ENCODE measurements around the gene GIT1. TPM values are rescaled to one million over a fixed set of nuclear protein-coding genes. Genes with fewer than 3 reads are reported as not detected.

Gene GIT1
- total and polyA plus RNA-seq, 9 of the 15 experiments (the other 6 are each of a cell fraction or from before 2014, with no cell fraction given), result 0.35 to 35.3 (median 17.1) TPM

DNA sequence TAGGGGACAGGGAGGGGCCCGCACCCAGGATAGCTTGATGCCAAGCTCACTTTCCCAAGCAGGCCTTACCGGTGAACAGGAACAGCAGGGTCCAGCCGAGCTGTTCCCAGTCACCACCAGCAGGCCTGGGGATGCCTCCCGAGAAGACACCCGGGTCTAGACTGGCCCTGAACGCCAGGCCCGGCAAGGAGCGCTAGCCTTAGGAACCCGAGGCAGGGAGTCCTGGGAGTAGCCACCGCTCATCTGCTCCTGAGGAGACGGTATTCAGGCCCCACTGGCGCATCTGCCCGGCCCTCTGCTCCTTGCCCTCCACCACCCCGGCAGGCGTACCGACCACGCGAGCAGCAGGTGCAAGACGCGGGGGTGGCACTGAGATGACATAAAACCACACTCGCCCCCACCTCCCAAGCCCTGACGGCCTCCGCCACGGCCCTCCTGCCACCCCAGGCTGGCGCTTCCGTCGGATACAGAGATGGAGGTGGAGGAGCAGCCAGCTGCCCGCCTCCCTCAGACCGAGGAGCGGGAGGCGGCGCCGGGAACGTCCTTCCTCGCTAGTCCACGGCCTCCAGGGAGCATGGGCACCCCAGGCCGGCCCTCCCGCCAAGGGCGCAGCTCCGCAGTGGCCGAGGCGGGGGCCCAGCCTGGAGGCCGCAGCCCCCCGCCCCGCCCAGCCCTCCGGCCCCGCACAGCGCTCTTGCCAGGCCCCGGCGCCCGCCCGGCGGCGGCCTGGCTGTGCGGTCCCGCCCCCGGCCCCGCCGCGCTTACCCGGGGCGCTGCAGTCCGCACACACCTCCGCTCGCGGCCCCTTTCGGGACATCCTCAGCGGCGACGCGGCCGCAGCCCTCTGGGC lies 661 bp downstream of the GIT1 start:
- H3K27ac ChIP-seq (ENCODE audit: extremely low read depth, low read depth, low read length), result no peak overlapping the region
- H3K9ac ChIP-seq (ENCODE audit: insufficient read depth in 1 of 2, low read depth in 2 of 2, low read length in 2 of 2), result peak overlapping the region; percentile 45 to 92
- ATAC-seq, result no peak
- in situ Hi-C loops (cut with MboI), result no loop called here
- DNase-seq (ENCODE audit: extremely low read depth in 1 of 4, low spot score in 3 of 4), result peak; percentile 32 to 78 (median 61)
- no peaks in the 10 kb centered on the region; the same call in 1 of the 2 replicates for H4K20me1 ChIP-seq (replicated peaks; ENCODE audit: control insufficient read depth, insufficient read depth, low read length)
- POLR2A ChIA-PET, result interaction anchor here (0.9 to 3.8 kb wide), 3 partner anchors 12 to 51 kb away, joined by 4 to 25 read pairs (median 5); no protein-coding TSS in a partner anchor
- H3K79me2 ChIP-seq (ENCODE audit: control insufficient read depth, insufficient read depth, low read length), result peaks cover 24% of the 10 kb centered on the region
- H3K4me2 ChIP-seq (ENCODE audit: insufficient read depth, low read length), result peak overlapping the region; percentile 86
- intact Hi-C loops (cut with micrococcal nuclease), result no loop called here
- no peaks in the 10 kb centered on the region for H3K36me3 ChIP-seq (ENCODE audit: control insufficient read depth, insufficient read depth, low read length)
- H3K4me3 ChIP-seq, result peak overlapping the region; percentile 56
- CTCF ChIA-PET (ENCODE audit: low intra/inter-chr PET ratio), result no interaction called here
- WGBS (ENCODE audit: insufficient coverage, low coverage, missing lambda C conversion rate), result 3% methylated on average over 45 of the region's 72 CpGs
- H3K4me1 ChIP-seq (replicated peaks in 1 of 2; ENCODE audit: control insufficient read depth in 2 of 2, insufficient read depth in 2 of 2, low read length in 2 of 2), result peaks cover 40 to 73% of the 10 kb centered on the region in 2 experiments
- no peaks in the 10 kb centered on the region for H3K9me3 ChIP-seq (replicated peaks; ENCODE audit: control insufficient read depth, insufficient read depth, low read depth, low read length)
- no peak for FAIRE-seq
- no TSS peak for BruUV-seq (replicated peaks)
- H3K27me3 ChIP-seq (ENCODE audit: control insufficient read depth in 2 of 2, insufficient read depth in 2 of 2, low read length in 2 of 2), result no peaks in the 10 kb centered on the region
- H3K9me1 ChIP-seq (ENCODE audit: control insufficient read depth, insufficient read depth, low read length), result peaks cover 2% of the 10 kb centered on the region
- H2AFZ ChIP-seq (ENCODE audit: low read depth, low read length), result peak overlapping the region; percentile 32; the same call in 1 of the 2 replicates
- TF ChIP-seq, protein P1, sequence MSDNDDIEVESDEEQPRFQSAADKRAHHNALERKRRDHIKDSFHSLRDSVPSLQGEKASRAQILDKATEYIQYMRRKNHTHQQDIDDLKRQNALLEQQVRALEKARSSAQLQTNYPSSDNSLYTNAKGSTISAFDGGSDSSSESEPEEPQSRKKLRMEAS (CRISPR knock-in tag; IDR thresholded peaks at IDR 0.05), result peak; percentile 15; the same call in 1 of the 2 replicates
- TF ChIP-seq SIN3A (IDR thresholded peaks at IDR 0.05; ENCODE audit: borderline replicate concordance in 2 of 2, control insufficient read depth in 1 of 2, low read depth in 2 of 2, low read length in 2 of 2) (peak in 1 of 2 experiments; percentile 7; a peak in 1 of 4 replicates), NRF1 (conservative IDR thresholded peaks at IDR 0.05 in 1 of 2, IDR thresholded peaks at IDR 0.05 in 1 of 2) (peak; percentile 73 to 75), RB1 (IDR thresholded peaks at IDR 0.05; ENCODE audit: low read depth) (0 out of 2 replicates have a peak, but pooled peaks have one; percentile 27)
- TF ChIP-seq, protein P2, sequence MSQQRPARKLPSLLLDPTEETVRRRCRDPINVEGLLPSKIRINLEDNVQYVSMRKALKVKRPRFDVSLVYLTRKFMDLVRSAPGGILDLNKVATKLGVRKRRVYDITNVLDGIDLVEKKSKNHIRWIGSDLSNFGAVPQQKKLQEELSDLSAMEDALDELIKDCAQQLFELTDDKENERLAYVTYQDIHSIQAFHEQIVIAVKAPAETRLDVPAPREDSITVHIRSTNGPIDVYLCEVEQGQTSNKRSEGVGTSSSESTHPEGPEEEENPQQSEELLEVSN (IDR thresholded peaks at IDR 0.05; ENCODE audit: borderline replicate concordance in 1 of 2, extremely low read depth in 1 of 2, insufficient read depth in 1 of 2, insufficient read length in 1 of 2, low read depth in 1 of 2, low read length in 1 of 2, poor library complexity in 1 of 2, severe bottlenecking in 1 of 2), result peak in 1 of 2 experiments; percentile 22
- TF ChIP-seq, protein P3, sequence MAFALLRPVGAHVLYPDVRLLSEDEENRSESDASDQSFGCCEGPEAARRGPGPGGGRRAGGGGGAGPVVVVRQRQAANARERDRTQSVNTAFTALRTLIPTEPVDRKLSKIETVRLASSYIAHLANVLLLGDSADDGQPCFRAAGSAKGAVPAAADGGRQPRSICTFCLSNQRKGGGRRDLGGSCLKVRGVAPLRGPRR (CRISPR knock-in tag; IDR thresholded peaks at IDR 0.05), result no peak
- TF ChIP-seq, protein P4, sequence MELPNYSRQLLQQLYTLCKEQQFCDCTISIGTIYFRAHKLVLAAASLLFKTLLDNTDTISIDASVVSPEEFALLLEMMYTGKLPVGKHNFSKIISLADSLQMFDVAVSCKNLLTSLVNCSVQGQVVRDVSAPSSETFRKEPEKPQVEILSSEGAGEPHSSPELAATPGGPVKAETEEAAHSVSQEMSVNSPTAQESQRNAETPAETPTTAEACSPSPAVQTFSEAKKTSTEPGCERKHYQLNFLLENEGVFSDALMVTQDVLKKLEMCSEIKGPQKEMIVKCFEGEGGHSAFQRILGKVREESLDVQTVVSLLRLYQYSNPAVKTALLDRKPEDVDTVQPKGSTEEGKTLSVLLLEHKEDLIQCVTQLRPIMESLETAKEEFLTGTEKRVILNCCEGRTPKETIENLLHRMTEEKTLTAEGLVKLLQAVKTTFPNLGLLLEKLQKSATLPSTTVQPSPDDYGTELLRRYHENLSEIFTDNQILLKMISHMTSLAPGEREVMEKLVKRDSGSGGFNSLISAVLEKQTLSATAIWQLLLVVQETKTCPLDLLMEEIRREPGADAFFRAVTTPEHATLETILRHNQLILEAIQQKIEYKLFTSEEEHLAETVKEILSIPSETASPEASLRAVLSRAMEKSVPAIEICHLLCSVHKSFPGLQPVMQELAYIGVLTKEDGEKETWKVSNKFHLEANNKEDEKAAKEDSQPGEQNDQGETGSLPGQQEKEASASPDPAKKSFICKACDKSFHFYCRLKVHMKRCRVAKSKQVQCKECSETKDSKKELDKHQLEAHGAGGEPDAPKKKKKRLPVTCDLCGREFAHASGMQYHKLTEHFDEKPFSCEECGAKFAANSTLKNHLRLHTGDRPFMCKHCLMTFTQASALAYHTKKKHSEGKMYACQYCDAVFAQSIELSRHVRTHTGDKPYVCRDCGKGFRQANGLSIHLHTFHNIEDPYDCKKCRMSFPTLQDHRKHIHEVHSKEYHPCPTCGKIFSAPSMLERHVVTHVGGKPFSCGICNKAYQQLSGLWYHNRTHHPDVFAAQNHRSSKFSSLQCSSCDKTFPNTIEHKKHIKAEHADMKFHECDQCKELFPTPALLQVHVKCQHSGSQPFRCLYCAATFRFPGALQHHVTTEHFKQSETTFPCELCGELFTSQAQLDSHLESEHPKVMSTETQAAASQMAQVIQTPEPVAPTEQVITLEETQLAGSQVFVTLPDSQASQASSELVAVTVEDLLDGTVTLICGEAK (IDR thresholded peaks at IDR 0.05), result 0 out of 2 replicates have a peak, but pooled peaks have one; percentile 20
- TF ChIP-seq, protein P4 (CRISPR knock-in tag; IDR thresholded peaks at IDR 0.05), result no peak

All from K562 (cell line).